T-helper 2 cell treated with Interferon-gamma antibody and Interleukin-4, amounts not matched to agents 5 μg/mL and 100 μg/mL, for 36 hours (primary cell): ENCODE data around the gene FHDC1.

ENCODE experiments used
- DNase-seq: peaks from one replicate; pipeline ENCODE4 v3.0.0; 2021; ENCODE audit warnings: low spot score
- H3K27ac Mint-ChIP-seq: one replicate; pipeline ENCODE4 v1.8.0; 2021; ENCODE audit warnings: mild to moderate bottlenecking, mixed read lengths
- H3K27me3 Mint-ChIP-seq: one replicate; pipeline ENCODE4 v1.8.0; 2021; ENCODE audit warnings: low read depth, mixed read lengths
- H3K36me3 Mint-ChIP-seq: one replicate; pipeline ENCODE4 v1.8.0; 2021; ENCODE audit warnings: low read depth, mixed read lengths
- H3K4me1 Mint-ChIP-seq: one replicate; pipeline ENCODE4 v1.8.0; 2021; ENCODE audit warnings: low read depth, mixed read lengths
- H3K4me3 Mint-ChIP-seq: one replicate; pipeline ENCODE4 v1.8.0; 2022; ENCODE audit warnings: mild to moderate bottlenecking, moderate library complexity, mixed read lengths
- H3K9me3 Mint-ChIP-seq: one replicate; pipeline ENCODE4 v1.8.0; 2021; ENCODE audit warnings: mixed read lengths

Gene FHDC1

DNA sequence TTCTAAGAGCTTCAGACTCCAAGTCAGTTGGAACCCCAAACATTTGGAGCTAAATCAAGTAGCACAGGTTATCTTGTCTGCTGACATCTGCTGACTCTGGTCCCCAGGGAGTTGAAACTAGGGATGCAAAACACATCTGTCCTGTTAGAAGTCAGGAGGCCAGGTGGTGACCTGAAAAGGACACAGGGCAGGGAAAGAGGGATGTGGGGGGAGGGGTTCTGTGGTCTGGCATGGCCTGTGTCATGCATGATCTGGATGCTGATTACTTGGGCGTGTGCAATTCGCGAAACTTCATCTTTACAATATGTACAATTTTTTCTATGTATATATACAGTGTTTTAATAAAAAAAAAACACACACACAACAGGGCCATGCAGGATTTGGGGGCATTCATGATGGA is 55.3 kb downstream of the FHDC1 start:
- no peaks in the 10 kb centered on the region for H3K4me1 Mint-ChIP-seq

DNA sequence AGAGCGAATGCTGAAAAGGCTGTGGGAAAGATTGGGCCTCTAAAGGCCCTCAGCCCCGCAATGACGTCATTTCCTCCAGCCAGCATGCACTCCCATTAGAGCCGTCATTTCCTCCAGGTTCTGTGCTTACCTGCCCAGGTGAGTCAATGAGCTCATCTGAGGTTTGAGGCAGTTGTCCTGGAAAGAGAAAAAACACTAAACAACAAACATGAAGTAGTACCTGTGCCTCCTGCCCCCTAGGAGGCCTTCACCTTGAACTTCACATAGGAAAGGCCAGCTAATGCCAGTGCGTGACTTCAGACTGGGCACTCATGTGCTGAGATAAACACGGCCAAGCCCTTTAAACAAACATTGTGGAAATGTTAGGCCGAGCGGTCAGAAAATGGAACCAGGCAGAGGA is 55.9 kb downstream of the FHDC1 start:
- Mint-ChIP-seq H3K36me3 (no peaks in the 10 kb centered on the region), H3K27ac (no peak overlapping the region), H3K9me3 (no peaks in the 10 kb centered on the region), H3K27me3 (no peaks in the 10 kb centered on the region), H3K4me3 (no peak overlapping the region), H3K4me1 (no peaks in the 10 kb centered on the region)
- no peak for DNase-seq

More for the DNA sequence above, 55.3 kb downstream of the FHDC1 start:
- Mint-ChIP-seq H3K36me3 (no peaks in the 10 kb centered on the region), H3K4me3 (no peak overlapping the region), H3K27ac (no peak overlapping the region), H3K27me3 (no peaks in the 10 kb centered on the region), H3K9me3 (no peaks in the 10 kb centered on the region)
- no peak for DNase-seq

DNA sequence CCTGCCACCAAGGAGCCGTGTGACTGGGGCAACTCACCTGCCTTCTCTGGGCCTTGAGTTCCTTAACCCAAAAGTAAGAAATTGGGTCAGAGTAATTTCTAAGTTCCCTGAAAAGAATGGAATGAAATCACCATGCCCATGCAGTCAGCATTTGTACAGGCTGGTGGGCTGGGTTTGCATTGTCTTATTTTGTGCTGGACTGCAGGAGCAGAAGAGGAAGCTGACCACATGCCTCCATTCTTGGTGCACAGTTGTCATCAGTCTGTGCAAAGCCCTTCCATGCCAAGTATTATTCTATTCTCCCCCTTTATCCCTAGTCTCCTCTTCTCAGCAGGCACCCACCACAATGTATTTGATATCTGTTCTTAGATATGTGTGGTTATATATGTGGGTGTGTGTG is 56.3 kb downstream of the FHDC1 start:
- no peak overlapping the region for H3K27ac Mint-ChIP-seq
- no peaks in the 10 kb centered on the region for H3K9me3 Mint-ChIP-seq
- DNase-seq, result no peak
- H3K36me3 Mint-ChIP-seq, result no peaks in the 10 kb centered on the region
- no peak overlapping the region for H3K4me3 Mint-ChIP-seq
- H3K27me3 Mint-ChIP-seq, result no peaks in the 10 kb centered on the region
- H3K4me1 Mint-ChIP-seq, result no peaks in the 10 kb centered on the region

DNA sequence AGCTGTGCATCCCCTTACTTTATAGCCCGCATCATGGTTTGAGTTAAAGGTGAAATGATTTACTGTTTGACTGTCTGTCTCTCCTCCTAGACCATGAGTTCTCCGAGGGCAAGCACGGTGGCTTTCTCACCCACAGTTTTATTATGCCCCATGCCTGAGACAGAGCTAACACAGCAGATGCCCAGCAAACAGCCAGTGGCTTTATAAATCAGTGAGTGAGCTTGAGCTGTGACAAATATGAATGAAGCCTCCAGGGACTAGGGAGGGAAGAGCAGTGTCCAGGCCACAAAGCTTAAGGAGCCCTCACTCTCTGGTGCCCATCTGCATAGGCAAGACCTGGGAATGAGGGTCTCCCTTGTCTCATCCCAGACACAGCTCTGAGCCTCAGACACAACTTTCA is 57.9 kb downstream of the FHDC1 start:
- Mint-ChIP-seq H3K4me1 (no peaks in the 10 kb centered on the region), H3K36me3 (no peaks in the 10 kb centered on the region), H3K9me3 (no peaks in the 10 kb centered on the region), H3K4me3 (no peak overlapping the region), H3K27ac (no peak overlapping the region), H3K27me3 (no peaks in the 10 kb centered on the region)
- no peak for DNase-seq

DNA sequence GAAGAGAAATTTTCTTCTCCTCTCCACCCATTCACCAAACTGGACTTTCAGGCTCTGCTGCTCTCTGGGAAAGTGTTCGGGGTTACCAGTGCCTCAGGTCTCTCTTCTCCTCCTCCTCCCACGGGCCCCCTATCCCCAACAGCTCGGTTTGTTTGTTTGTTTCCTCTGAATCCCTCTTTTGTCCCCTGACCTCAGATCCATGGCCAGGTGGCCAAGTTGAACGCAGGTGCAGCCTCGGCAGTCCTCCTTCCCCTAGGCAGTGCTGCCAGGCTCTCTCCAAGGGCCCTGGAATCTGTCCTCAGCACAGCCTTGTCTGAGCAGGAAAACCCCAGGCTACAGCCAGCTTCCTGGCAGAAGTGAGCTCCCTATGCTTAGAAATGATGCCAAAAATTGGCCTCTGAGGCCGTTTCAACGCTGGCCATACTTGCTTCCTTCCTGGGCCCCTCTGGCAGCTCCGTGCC is 60.0 kb downstream of the FHDC1 start:
- no peak overlapping the region for H3K27ac Mint-ChIP-seq

DNA sequence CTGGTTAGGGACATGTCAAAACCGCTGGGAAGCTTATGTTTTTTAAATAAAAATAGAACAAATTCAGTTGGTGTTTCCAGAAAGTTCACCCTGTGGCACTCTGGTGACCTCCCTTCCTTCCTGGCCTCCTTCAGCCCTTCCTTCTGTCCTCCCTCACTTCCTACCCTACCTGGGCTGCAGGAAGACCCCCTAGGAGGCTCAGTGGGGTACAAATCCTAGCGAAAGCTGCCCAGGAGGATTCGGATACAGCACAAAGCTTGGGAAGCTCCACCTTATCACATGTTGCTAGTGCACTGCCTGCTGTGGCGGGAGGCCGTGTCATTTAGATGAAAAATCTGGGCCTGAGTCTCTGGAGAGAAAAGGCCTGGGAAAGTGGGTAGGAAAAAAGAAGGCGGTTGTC is 60.5 kb downstream of the FHDC1 start:
- no peak overlapping the region for H3K27ac Mint-ChIP-seq
- no peaks in the 10 kb centered on the region for H3K9me3 Mint-ChIP-seq
- no peaks in the 10 kb centered on the region for H3K36me3 Mint-ChIP-seq
- H3K4me3 Mint-ChIP-seq, result no peak overlapping the region
- H3K4me1 Mint-ChIP-seq, result no peaks in the 10 kb centered on the region
- no peak for DNase-seq
- no peaks in the 10 kb centered on the region for H3K27me3 Mint-ChIP-seq

More for the DNA sequence above, 60.0 kb downstream of the FHDC1 start:
- no peaks in the 10 kb centered on the region for H3K36me3 Mint-ChIP-seq
- H3K9me3 Mint-ChIP-seq, result no peaks in the 10 kb centered on the region
- no peaks in the 10 kb centered on the region for H3K4me1 Mint-ChIP-seq
- H3K4me3 Mint-ChIP-seq, result no peak overlapping the region
- DNase-seq, result no peak
- no peaks in the 10 kb centered on the region for H3K27me3 Mint-ChIP-seq

DNA sequence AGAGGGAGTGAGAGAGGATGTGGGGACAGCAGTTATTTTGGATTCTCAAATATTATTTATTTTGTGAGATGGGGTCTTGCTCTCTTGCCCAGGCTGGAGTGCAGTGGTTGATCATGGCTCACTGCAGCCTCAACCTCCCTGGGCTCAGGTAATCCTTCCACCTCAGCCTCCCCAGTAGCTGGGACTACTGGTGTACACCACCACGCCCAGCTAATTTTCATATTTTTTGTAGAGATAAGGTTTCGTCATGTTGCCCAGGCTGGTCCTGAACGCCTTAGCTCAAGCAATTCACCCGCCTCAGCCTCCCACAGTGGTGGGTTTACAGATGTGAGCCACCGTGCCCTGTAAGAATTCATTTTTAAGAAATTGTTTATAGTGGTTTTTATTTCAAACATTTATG is 61.2 kb downstream of the FHDC1 start:
- H3K27me3 Mint-ChIP-seq, result peaks cover 2% of the 10 kb centered on the region
- DNase-seq, result no peak
- no peaks in the 10 kb centered on the region for H3K36me3 Mint-ChIP-seq
- no peaks in the 10 kb centered on the region for H3K4me1 Mint-ChIP-seq
- H3K27ac Mint-ChIP-seq, result no peak overlapping the region
- no peaks in the 10 kb centered on the region for H3K9me3 Mint-ChIP-seq
- H3K4me3 Mint-ChIP-seq, result no peak overlapping the region

DNA sequence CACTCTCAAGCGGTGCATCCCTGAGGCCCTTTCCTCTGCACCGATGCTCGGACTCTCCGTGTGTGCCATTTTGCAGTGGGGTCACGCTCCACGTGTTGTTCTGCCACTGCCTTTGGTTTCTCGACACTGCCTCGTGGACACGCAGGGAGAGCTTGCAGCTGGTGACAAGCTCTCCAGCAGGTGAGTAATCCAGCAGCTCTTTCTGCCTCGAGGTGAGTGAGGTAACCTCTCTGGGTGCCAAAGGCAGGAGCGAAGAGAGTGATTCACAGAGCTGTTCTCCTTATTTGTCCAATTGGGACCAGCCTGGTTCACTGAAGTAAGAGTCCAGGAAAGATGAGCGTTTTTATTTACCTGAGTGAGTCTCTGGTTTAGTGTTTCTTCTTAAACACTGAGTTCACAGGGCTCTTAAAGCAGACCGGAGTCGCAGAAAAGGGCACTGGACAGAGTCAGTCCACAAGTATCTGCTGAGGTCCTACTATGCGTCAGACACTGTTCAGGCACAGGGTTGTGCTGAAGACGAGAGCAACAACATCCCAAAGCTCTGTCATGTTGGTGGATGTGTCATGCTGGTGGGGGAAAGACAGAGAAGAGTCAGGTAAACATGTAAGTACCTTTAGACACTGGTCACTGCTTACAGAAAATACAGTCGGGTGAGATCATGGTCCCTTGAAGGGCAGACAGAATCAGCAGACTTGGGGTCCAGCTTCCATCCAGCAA is 61.8 kb downstream of the FHDC1 start:
- Mint-ChIP-seq H3K27me3 (peaks cover 2% of the 10 kb centered on the region), H3K36me3 (no peaks in the 10 kb centered on the region), H3K9me3 (no peaks in the 10 kb centered on the region), H3K4me3 (no peak overlapping the region), H3K4me1 (no peaks in the 10 kb centered on the region), H3K27ac (no peak overlapping the region)
- DNase-seq, result no peak

DNA sequence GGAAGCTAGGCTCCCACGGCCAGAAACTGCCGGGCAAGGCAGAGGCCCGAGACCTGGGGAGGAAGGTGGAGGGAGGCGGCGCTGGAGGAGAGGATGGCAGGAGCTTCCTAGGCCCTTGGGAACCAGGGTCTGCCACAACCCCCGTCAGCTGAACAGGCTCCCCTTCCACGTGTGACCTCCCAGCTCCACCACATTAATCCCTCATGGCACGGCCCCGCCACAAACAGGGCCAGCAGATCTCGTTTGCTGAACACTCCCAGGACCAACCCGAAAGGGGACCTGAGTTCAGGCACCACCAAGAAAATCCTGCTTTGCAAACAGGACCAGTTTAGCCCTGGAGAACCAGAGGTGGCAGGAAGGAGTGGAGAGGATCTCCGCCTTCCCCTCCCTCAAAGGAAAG is 62.7 kb downstream of the FHDC1 start:
- Mint-ChIP-seq H3K27ac (no peak overlapping the region), H3K36me3 (no peaks in the 10 kb centered on the region), H3K27me3 (peaks cover 3% of the 10 kb centered on the region), H3K4me1 (no peaks in the 10 kb centered on the region), H3K9me3 (no peaks in the 10 kb centered on the region), H3K4me3 (no peak overlapping the region)
- DNase-seq, result no peak

DNA sequence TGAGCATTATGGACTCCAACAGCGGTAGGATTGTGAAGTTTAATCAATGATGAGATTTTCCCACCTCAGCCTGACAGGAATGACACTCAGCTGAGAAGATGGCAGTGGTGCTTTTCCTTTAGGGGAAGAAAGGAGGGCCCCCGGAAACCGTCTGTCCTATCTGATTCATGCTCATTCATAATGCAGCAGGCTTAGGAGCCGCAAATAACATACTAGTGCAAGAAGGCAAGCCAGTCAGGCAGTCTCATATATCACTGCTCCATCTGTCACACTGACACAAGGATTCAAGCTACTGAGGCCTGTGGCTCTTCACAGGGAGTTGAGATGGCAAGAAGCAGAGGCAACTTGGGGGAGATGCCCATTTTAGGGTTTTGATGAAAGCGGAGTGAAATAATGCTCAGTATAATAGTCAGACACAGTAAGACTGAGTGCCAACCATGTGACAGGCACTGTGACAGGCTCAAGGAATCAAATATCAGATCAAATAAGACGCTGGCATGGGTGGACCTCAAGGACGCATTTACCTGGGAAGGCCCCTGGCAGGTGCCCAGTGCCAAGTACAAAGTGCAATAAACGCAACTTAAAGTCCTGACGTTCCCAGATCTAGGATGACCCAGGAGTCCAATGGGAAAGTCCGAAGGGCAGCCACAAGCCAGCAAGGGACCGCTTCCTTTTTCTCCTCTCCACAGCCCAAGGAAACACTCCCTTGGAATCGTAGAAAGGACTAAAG is 63.4 kb downstream of the FHDC1 start:
- Mint-ChIP-seq H3K27me3 (peaks cover 4% of the 10 kb centered on the region), H3K9me3 (no peaks in the 10 kb centered on the region), H3K27ac (no peak overlapping the region), H3K36me3 (no peaks in the 10 kb centered on the region), H3K4me1 (no peaks in the 10 kb centered on the region), H3K4me3 (no peak overlapping the region)
- DNase-seq, result no peak

DNA sequence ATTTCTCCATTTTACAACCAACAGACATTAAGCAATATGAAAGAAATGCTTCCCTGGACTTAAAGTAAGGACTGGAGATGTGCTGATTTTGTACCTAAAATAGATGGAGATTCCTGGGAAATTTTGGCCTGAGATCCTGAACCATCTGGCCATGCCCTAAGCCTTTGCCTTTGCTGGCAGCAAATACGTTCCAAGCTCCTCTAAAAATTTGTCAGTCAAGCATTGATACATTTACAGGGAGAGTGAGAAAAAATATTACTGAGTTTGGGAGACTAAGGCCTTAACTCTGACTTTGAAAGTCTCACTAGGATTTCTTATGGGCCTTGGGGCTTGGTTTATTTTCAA is 63.9 kb downstream of the FHDC1 start:
- no peak overlapping the region for H3K27ac Mint-ChIP-seq
- no peak for DNase-seq
- H3K4me1 Mint-ChIP-seq, result no peaks in the 10 kb centered on the region
- H3K4me3 Mint-ChIP-seq, result no peak overlapping the region
- peaks cover 4% of the 10 kb centered on the region for H3K27me3 Mint-ChIP-seq
- no peaks in the 10 kb centered on the region for H3K9me3 Mint-ChIP-seq
- H3K36me3 Mint-ChIP-seq, result no peaks in the 10 kb centered on the region

DNA sequence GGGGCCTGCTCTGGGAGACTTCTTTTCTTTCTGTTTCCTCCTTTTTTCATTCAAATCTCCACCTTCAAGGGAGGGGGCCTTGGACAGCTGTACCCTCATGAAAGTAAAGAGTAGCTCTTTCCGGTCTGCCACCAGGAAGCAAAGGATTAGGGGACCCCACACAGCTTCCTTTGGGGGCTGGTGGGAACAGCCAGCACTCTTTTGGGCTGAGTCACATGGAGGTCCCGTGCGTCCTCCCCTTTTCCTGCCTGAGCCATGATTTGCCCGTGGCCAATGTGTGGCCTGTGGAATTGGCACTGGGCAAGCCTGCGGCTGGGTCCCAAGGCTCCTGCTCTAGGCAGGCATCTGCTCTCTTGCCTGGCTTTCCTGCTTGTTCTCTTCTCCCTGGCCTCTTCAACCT is 65.5 kb downstream of the FHDC1 start:
- Mint-ChIP-seq H3K4me1 (no peaks in the 10 kb centered on the region), H3K9me3 (no peaks in the 10 kb centered on the region), H3K4me3 (no peak overlapping the region), H3K27ac (no peak overlapping the region), H3K27me3 (peaks cover 4% of the 10 kb centered on the region), H3K36me3 (no peaks in the 10 kb centered on the region)
- DNase-seq, result no peak

DNA sequence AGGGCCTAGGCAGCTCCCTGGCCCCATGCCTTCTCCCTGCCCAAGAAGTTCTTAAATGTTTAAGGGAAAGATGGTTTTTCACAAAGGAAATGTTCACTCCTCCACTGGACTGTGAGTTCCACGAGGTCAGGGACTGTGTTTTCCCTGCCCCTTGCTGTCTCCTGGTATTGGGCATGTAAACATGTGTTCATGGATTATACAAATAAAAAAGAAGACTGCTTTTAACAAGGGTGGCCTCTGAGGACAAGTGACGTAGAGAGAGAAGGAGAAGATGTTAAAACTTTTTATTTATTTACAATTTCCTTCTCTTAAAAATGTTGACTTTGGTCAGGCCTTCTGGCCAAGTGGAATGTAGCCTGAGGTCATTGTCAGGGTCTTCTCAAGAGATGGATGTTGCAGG is 66.0 kb downstream of the FHDC1 start:
- no peaks in the 10 kb centered on the region for H3K9me3 Mint-ChIP-seq
- H3K27me3 Mint-ChIP-seq, result peaks cover 4% of the 10 kb centered on the region
- H3K36me3 Mint-ChIP-seq, result no peaks in the 10 kb centered on the region
- no peak overlapping the region for H3K4me3 Mint-ChIP-seq
- no peaks in the 10 kb centered on the region for H3K4me1 Mint-ChIP-seq
- no peak for DNase-seq
- no peak overlapping the region for H3K27ac Mint-ChIP-seq

DNA sequence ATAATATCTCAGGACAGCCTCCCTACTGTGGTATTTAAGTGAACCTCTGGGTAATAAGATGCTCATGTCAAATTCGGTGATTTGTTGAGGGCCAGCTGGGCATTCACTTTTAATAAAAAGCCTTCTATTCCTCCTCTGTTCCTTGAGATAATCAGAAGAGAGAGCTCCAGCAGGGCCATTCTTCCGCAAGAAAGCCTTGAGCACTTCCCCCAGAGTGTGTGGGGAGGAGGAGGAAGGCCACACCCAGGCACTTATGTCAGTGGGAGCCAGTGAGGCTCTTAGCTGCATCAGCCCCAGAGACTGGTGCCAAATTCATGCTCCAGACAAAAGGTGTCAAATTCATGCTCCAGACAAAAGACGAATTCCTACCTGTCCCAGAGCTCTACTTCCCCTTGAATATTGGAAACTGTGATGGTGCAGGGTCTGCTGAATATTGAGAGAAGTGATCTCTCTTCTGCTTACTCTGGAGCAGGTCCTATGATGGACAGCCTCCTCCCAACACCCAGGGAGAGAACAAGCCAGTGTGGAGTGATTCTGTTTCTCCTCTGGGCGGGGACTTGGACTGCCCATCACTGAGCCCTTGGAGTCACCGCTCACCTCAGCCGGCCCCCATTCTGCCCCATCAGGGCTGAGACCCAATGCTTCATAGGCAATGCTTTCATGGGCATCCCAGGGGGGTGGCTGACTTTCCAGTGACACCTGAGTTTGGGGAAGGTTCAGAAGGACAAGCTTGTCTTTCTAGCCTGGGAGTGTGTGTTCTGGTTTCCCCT is 68.1 kb downstream of the FHDC1 start:
- Mint-ChIP-seq H3K4me1 (no peaks in the 10 kb centered on the region), H3K9me3 (no peaks in the 10 kb centered on the region), H3K4me3 (no peak overlapping the region), H3K27ac (no peak overlapping the region), H3K36me3 (no peaks in the 10 kb centered on the region), H3K27me3 (peaks cover 4% of the 10 kb centered on the region)
- no peak for DNase-seq
